SK-N-SH treated with all-trans-retinoic acid at 6 μM for 48 hours (cell line): Measurements from ENCODE around the gene CFAP91.

Experiments used
- ATAC-seq: fragments of 200-7000 bp; cut with Tn5 transposase; 3 replicates; pipeline ENCODE4 v1.9.1; 2020; ENCODE audit warnings: mild to moderate bottlenecking, moderate library complexity
- ARNTL ChIP-seq: fragments of 450-650 bp; formaldehyde crosslinking; IDR thresholded peaks from 2 replicates; pipeline ENCODE4 v1.5.0; 2020; ENCODE audit warnings: low read depth, mild to moderate bottlenecking, moderate library complexity, borderline replicate concordance
- BACH2 ChIP-seq: fragments of 250-450 bp; sonication (Bioruptor Pico); IDR thresholded peaks from 2 replicates; pipeline ENCODE4 v1.9.0; 2021; ENCODE audit warnings: mild to moderate bottlenecking, borderline replicate concordance
- CREB5 ChIP-seq: fragments of 250-450 bp; sonication (Bioruptor Pico); IDR thresholded peaks from 2 replicates; pipeline ENCODE4 v1.5.1; 2020; ENCODE audit warnings: low read depth, mild to moderate bottlenecking, moderate library complexity
- CSDC2 ChIP-seq: fragments of 250-450 bp; sonication (Bioruptor Pico); IDR thresholded peaks from 2 replicates; pipeline ENCODE4 v1.5.0; 2020; ENCODE audit warnings: mild to moderate bottlenecking, moderate library complexity
- GLIS3 ChIP-seq: fragments of 250-450 bp; sonication (Bioruptor Pico); IDR thresholded peaks from 2 replicates; pipeline ENCODE4 v1.5.0; 2020; ENCODE audit warnings: mild to moderate bottlenecking, moderate library complexity
- ISL1 ChIP-seq: fragments of 250-450 bp; sonication (Bioruptor Pico); IDR thresholded peaks from 2 replicates; pipeline ENCODE4 v2.1.2; 2022; ENCODE audit warnings: mild to moderate bottlenecking, moderate library complexity
- OSR1 ChIP-seq: fragments of 250-450 bp; sonication (Bioruptor Pico); IDR thresholded peaks from 2 replicates; pipeline ENCODE4 v1.8.0; 2022; ENCODE audit warnings: moderate library complexity, mild to moderate bottlenecking, inconsistent platforms
- PPARA ChIP-seq: fragments of 250-450 bp; sonication (Bioruptor Pico); IDR thresholded peaks from 2 replicates; pipeline ENCODE4 v1.5.0; 2020; ENCODE audit warnings: mild to moderate bottlenecking, borderline replicate concordance
- RARB ChIP-seq: fragments of 250-450 bp; sonication (Bioruptor Pico); IDR thresholded peaks from 2 replicates; pipeline ENCODE4 v1.8.0; 2021; ENCODE audit warnings: mild to moderate bottlenecking, moderate library complexity
- SNAI2 ChIP-seq: fragments of 250-450 bp; sonication (Bioruptor Pico); IDR thresholded peaks from 2 replicates; pipeline ENCODE4 v1.5.0; 2020; ENCODE audit warnings: mild to moderate bottlenecking, moderate library complexity
- TCF4 ChIP-seq: fragments of 250-450 bp; sonication (Bioruptor Pico); IDR thresholded peaks from 2 replicates; pipeline ENCODE4 v1.8.0; 2021; ENCODE audit warnings: mild to moderate bottlenecking, moderate library complexity, borderline replicate concordance
- TOX ChIP-seq: fragments of 250-450 bp; sonication (Bioruptor Pico); IDR thresholded peaks from 2 replicates; pipeline ENCODE4 v1.8.0; 2021; ENCODE audit warnings: mild to moderate bottlenecking, moderate library complexity, borderline replicate concordance
- TSHZ2 ChIP-seq: fragments of 250-450 bp; sonication (Bioruptor Pico); IDR thresholded peaks from 2 replicates; pipeline ENCODE4 v1.5.0; 2020; ENCODE audit warnings: mild to moderate bottlenecking, moderate library complexity
- ZC3H10 ChIP-seq: fragments of 250-450 bp; sonication (Bioruptor Pico); IDR thresholded peaks from 2 replicates; pipeline ENCODE4 v1.5.1; 2021; ENCODE audit warnings: mild to moderate bottlenecking, moderate library complexity
- ZFP3 ChIP-seq: fragments of 250-450 bp; sonication (Bioruptor Pico); IDR thresholded peaks from 2 replicates; pipeline ENCODE4 v1.5.0; 2020; ENCODE audit warnings: mild to moderate bottlenecking, moderate library complexity
- ZFP30 ChIP-seq: fragments of 450-650 bp; formaldehyde crosslinking; IDR thresholded peaks from 2 replicates; pipeline ENCODE4 v1.5.0; 2022; ENCODE audit warnings: mild to moderate bottlenecking, moderate library complexity
- ZNF565 ChIP-seq: fragments of 450-650 bp; formaldehyde crosslinking; conservative IDR thresholded peaks from 2 replicates; pipeline ENCODE4 v1.5.0; 2020; ENCODE audit warnings: low read depth, mild to moderate bottlenecking, moderate library complexity
- ZNF8 ChIP-seq: fragments of 450-650 bp; formaldehyde crosslinking; IDR thresholded peaks from 2 replicates; pipeline ENCODE4 v1.5.0; 2020; ENCODE audit warnings: mild to moderate bottlenecking, moderate library complexity
- TF ChIP-seq, protein P1 (sequence below): fragments of 250-450 bp; sonication (Bioruptor Pico); IDR thresholded peaks from 2 replicates; pipeline ENCODE4 v1.8.0; 2021; ENCODE audit warnings: low read depth, mild to moderate bottlenecking, moderate library complexity, borderline replicate concordance
- TF ChIP-seq, protein P2 (sequence below): fragments of 250-450 bp; sonication (Bioruptor Pico); IDR thresholded peaks from 2 replicates; pipeline ENCODE4 v1.5.1; 2021; ENCODE audit warnings: mild to moderate bottlenecking, moderate library complexity
- TF ChIP-seq, protein P3 (sequence below): fragments of 250-450 bp; sonication (Bioruptor Pico); IDR thresholded peaks from 2 replicates; pipeline ENCODE4 v1.8.0; 2020; ENCODE audit warnings: mild to moderate bottlenecking, moderate library complexity, borderline replicate concordance

CFAP91 gene

GRCh38 chr3:119738741-119739140 is 35.9 kb downstream of the CFAP91 start:
- ATAC-seq = no peak
- TF ChIP-seq TCF4 (no peak), GLIS3 (CRISPR knock-in tag) (no peak), RARB (CRISPR knock-in tag) (no peak), ISL1 (CRISPR knock-in tag) (no peak)
- TF ChIP-seq, protein P1, sequence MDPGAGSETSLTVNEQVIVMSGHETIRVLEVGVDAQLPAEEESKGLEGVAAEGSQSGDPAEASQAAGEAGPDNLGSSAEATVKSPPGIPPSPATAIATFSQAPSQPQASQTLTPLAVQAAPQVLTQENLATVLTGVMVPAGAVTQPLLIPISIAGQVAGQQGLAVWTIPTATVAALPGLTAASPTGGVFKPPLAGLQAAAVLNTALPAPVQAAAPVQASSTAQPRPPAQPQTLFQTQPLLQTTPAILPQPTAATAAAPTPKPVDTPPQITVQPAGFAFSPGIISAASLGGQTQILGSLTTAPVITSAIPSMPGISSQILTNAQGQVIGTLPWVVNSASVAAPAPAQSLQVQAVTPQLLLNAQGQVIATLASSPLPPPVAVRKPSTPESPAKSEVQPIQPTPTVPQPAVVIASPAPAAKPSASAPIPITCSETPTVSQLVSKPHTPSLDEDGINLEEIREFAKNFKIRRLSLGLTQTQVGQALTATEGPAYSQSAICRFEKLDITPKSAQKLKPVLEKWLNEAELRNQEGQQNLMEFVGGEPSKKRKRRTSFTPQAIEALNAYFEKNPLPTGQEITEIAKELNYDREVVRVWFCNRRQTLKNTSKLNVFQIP = no peak
- TF ChIP-seq, all 23 proteins: peak for 0

- TF ChIP-seq, protein P2, sequence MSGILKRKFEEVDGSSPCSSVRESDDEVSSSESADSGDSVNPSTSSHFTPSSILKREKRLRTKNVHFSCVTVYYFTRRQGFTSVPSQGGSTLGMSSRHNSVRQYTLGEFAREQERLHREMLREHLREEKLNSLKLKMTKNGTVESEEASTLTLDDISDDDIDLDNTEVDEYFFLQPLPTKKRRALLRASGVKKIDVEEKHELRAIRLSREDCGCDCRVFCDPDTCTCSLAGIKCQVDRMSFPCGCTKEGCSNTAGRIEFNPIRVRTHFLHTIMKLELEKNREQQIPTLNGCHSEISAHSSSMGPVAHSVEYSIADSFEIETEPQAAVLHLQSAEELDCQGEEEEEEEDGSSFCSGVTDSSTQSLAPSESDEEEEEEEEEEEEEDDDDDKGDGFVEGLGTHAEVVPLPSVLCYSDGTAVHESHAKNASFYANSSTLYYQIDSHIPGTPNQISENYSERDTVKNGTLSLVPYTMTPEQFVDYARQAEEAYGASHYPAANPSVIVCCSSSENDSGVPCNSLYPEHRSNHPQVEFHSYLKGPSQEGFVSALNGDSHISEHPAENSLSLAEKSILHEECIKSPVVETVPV = no peak
- no peak for TF ChIP-seq ZNF8 (CRISPR knock-in tag)
- no peak for TF ChIP-seq PPARA (CRISPR knock-in tag)
- TF ChIP-seq ZNF565 (CRISPR knock-in tag) = no peak
- TF ChIP-seq ARNTL (CRISPR knock-in tag) = no peak
- TF ChIP-seq GLIS3 (CRISPR knock-in tag) = no peak
- no peak for ATAC-seq
Measured at GRCh38 chr3:119741657-119742590, 39.1 kb downstream of the CFAP91 start.

DNA sequence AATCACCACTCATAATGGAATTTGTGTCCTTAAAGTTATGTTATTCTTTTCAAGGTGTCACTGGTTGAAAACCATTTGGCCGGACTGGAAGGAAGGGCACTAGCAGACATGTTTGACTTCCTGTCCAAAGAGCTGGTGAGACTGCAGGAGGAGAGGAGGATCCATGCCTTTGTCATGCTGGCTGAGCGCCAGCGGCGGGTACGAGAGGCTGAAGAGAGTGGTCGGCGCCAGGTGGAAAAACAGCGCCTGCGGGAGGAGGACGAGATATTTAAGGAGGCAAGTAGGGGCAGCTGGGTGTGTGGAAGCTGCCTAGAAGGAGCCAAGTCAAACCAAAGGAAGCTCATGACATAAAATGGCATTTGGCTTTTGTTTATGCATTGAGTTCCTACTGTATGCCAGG is 41.1 kb downstream of the CFAP91 start:
- TF ChIP-seq CSDC2 (CRISPR knock-in tag) (no peak), OSR1 (CRISPR knock-in tag) (no peak), ZNF565 (CRISPR knock-in tag) (no peak), SNAI2 (CRISPR knock-in tag) (no peak), ZFP3 (CRISPR knock-in tag) (no peak), ZFP30 (CRISPR knock-in tag) (no peak), RARB (CRISPR knock-in tag) (no peak), CREB5 (CRISPR knock-in tag) (no peak), TOX (no peak)
- TF ChIP-seq, protein P2 = no peak
- TF ChIP-seq, all 23 proteins: peak for 0
- no peak for ATAC-seq

DNA sequence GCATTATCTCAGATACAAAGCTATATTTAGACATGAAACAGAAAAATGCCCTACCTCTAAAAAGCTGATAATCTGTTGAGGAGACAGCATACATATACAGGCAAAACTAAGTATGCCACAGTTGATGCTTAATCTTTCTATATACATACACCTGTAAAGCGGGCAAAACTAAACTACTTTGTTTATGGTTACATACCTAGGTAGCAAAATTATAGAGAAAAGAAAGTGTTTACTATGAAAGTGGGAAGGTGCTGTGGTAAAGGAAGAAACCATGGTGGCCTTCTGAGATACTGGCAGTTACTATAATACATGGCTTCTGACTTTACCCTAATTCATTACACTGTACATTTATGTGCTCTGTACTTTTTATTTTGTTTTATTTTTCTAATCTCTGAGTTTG is 43.1 kb downstream of the CFAP91 start:
- ATAC-seq = no peak
- TF ChIP-seq ZFP3 (CRISPR knock-in tag) (no peak), GLIS3 (CRISPR knock-in tag) (no peak), RARB (CRISPR knock-in tag) (no peak), ISL1 (CRISPR knock-in tag) (no peak), BACH2 (CRISPR knock-in tag) (no peak), ZC3H10 (CRISPR knock-in tag) (no peak), OSR1 (CRISPR knock-in tag) (no peak), TOX (no peak), TSHZ2 (CRISPR knock-in tag) (no peak), SNAI2 (CRISPR knock-in tag) (no peak), PPARA (CRISPR knock-in tag) (no peak)
- TF ChIP-seq, protein P3, sequence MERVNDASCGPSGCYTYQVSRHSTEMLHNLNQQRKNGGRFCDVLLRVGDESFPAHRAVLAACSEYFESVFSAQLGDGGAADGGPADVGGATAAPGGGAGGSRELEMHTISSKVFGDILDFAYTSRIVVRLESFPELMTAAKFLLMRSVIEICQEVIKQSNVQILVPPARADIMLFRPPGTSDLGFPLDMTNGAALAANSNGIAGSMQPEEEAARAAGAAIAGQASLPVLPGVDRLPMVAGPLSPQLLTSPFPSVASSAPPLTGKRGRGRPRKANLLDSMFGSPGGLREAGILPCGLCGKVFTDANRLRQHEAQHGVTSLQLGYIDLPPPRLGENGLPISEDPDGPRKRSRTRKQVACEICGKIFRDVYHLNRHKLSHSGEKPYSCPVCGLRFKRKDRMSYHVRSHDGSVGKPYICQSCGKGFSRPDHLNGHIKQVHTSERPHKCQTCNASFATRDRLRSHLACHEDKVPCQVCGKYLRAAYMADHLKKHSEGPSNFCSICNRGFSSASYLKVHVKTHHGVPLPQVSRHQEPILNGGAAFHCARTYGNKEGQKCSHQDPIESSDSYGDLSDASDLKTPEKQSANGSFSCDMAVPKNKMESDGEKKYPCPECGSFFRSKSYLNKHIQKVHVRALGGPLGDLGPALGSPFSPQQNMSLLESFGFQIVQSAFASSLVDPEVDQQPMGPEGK (CRISPR knock-in tag) = no peak
- TF ChIP-seq, protein P1 = no peak
